GM12878 (cell line): ENCODE results near the gene RIT2. TPM values are rescaled to one million over a fixed set of nuclear protein-coding genes. Genes with fewer than 3 reads are reported as not detected.

Experiments used
- ATAC-seq: fragments of 200-7000 bp; cut with Tn5 transposase; 3 replicates; pipeline ENCODE4 v1.9.1; 2020; ENCODE audit warnings: mild to moderate bottlenecking, moderate library complexity
- BruUV-seq: library from RNA; stranded (reverse); fragments of 400-500 nt; replicated peaks from 2 replicates; lab custom pipeline; 2021; lab: Mats Ljungman, UMichigan
- CTCF ChIA-PET: fragments of 300-600 bp; sonication (Branson Sonifier 250); formaldehyde crosslinking; extraction: SDS; loops from one replicate; lab custom pipeline; 2021; ENCODE audit warnings: inconsistent platforms; lab: Yijun Ruan, JAX
- POLR2A ChIA-PET: fragments of 350-600 bp; formaldehyde crosslinking; extraction: SDS; loops from one replicate; lab custom pipeline; 2021; ENCODE audit warnings: inconsistent platforms; lab: Charles Lee
- RAD21 ChIA-PET: fragments of 300-600 bp; sonication (Branson Sonifier 250); formaldehyde crosslinking; loops from one replicate; lab custom pipeline; 2023; ENCODE audit warnings: antibody characterized with exemption; ENCODE audit not compliant: unreplicated experiment; lab: Charles Lee
- SMC1A ChIA-PET: fragments of 300-600 bp; sonication (Branson Sonifier 250); formaldehyde crosslinking; loops from one replicate; lab custom pipeline; 2023; ENCODE audit not compliant: unreplicated experiment, uncharacterized antibody; lab: Charles Lee
- DNase-seq: peaks from one replicate; pipeline ENCODE4 v3.0.0-alpha.2; 2011; ENCODE audit warnings: low read depth, low spot score
- FAIRE-seq: peaks from 3 replicates; lab custom pipeline; 2011; peaks lifted over from hg19 to GRCh38; lab: Jason Lieb, UNC
- H2AFZ ChIP-seq: 2 replicates; pipeline ENCODE4 v1.6.0; 2011; ENCODE audit warnings: low read depth, low read length, control low read depth; ENCODE audit not compliant: control insufficient read depth
- H3K27ac ChIP-seq: 2 replicates; pipeline ENCODE4 v1.5.1; 2011; ENCODE audit warnings: control low read depth; ENCODE audit not compliant: control insufficient read depth, insufficient read depth
- H3K27me3 ChIP-seq, 2 experiments: replicated peaks in 1 of 2; 2 replicates each; pipeline versions ENCODE4 v1.6.0 to v1.6.1; 2011; ENCODE audit warnings: low read length in 1 of 2; ENCODE audit not compliant: control insufficient read depth in 2 of 2, insufficient read depth in 2 of 2
- H3K36me3 ChIP-seq, 2 experiments: 2 replicates each; pipeline ENCODE4 v1.5.1; 2011; ENCODE audit warnings: low read length in 1 of 2; ENCODE audit not compliant: control insufficient read depth in 2 of 2, insufficient read depth in 2 of 2
- H3K4me1 ChIP-seq: 2 replicates; pipeline ENCODE4 v1.6.1; 2011; ENCODE audit warnings: mild to moderate bottlenecking, low read length, moderate library complexity, mixed read lengths; ENCODE audit not compliant: control insufficient read depth, insufficient read depth
- H3K4me2 ChIP-seq: 2 replicates; pipeline ENCODE4 v1.6.0; 2011; ENCODE audit warnings: control low read depth; ENCODE audit not compliant: control insufficient read depth, insufficient read depth
- H3K4me3 ChIP-seq: fragments of 200-600 bp; sonication (generic); 2 replicates; pipeline ENCODE4 v1.5.1; 2016
- H3K79me2 ChIP-seq: 2 replicates; pipeline ENCODE4 v1.6.0; 2011; ENCODE audit warnings: low read length; ENCODE audit not compliant: control insufficient read depth, insufficient read depth
- H3K9ac ChIP-seq: 2 replicates; pipeline ENCODE4 v1.8.0; 2011; ENCODE audit warnings: low read length, control low read depth, mixed read lengths; ENCODE audit not compliant: control insufficient read depth, insufficient read depth
- H3K9me3 ChIP-seq: replicated peaks from 3 replicates; pipeline ENCODE4 v1.5.1; 2011; ENCODE audit warnings: mild to moderate bottlenecking, low read length; ENCODE audit not compliant: control insufficient read depth, insufficient read depth
- H4K20me1 ChIP-seq: 2 replicates; pipeline ENCODE4 v1.6.0; 2011; ENCODE audit not compliant: control insufficient read depth, insufficient read depth
- BCLAF1 ChIP-seq: fragments of 450-650 bp; IDR thresholded peaks from 2 replicates; pipeline ENCODE4 v1.6.1; 2017; ENCODE audit warnings: antibody characterized with exemption, mild to moderate bottlenecking, moderate library complexity
- BHLHE40 ChIP-seq, 2 experiments: fragments of 450-650 bp in 1 of 2; IDR thresholded peaks; 2 replicates each; pipeline ENCODE4 v1.6.1; 2011 to 2017; ENCODE audit warnings: low read depth in 2 of 2, borderline replicate concordance in 1 of 2, improper control_type of control experiment in 1 of 2, low read length in 1 of 2, mild to moderate bottlenecking in 1 of 2
- E2F4 ChIP-seq: IDR thresholded peaks from 2 replicates; pipeline ENCODE4 v1.6.1; 2012; ENCODE audit warnings: low read depth, low read length, improper control_type of control experiment
- ESRRA ChIP-seq: IDR thresholded peaks from 2 replicates; pipeline ENCODE4 v1.6.1; 2012; ENCODE audit warnings: mild to moderate bottlenecking, low read length, improper control_type of control experiment
- FOS ChIP-seq: IDR thresholded peaks from 3 replicates; pipeline ENCODE4 v1.6.1; 2011; ENCODE audit warnings: borderline replicate concordance; ENCODE audit not compliant: insufficient read length; ENCODE audit errors: extremely low read depth
- HCFC1 ChIP-seq: fragments of 150-350 bp; IDR thresholded peaks from 2 replicates; pipeline ENCODE4 v1.6.1; 2014; ENCODE audit warnings: low read length
- NR2C1 ChIP-seq: fragments of 450-650 bp; IDR thresholded peaks from 2 replicates; pipeline ENCODE4 v1.6.1; 2017; ENCODE audit warnings: antibody characterized with exemption, mild to moderate bottlenecking, moderate library complexity
- NR2C2 ChIP-seq: IDR thresholded peaks from 2 replicates; pipeline ENCODE4 v1.6.1; 2011; ENCODE audit warnings: borderline replicate concordance, low read depth; ENCODE audit not compliant: control insufficient read depth, insufficient read length
- PRDM15 ChIP-seq: fragments of 450-650 bp; formaldehyde crosslinking; IDR thresholded peaks from 2 replicates; pipeline ENCODE4 v1.4.0; 2020; ENCODE audit warnings: mild to moderate bottlenecking, moderate library complexity
- SREBF1 ChIP-seq: IDR thresholded peaks from 2 replicates; pipeline ENCODE4 v1.6.1; 2012; ENCODE audit warnings: mild to moderate bottlenecking, low read length
- STAT3 ChIP-seq: IDR thresholded peaks from 2 replicates; pipeline ENCODE4 v1.6.1; 2011; ENCODE audit warnings: low read depth, low read length, improper control_type of control experiment
- TCF12 ChIP-seq: IDR thresholded peaks from 2 replicates; pipeline ENCODE4 v1.6.1; 2011; ENCODE audit warnings: low read depth, mild to moderate bottlenecking, low read length
- ZBED1 ChIP-seq: IDR thresholded peaks from 2 replicates; pipeline ENCODE4 v1.6.1; 2016; ENCODE audit warnings: borderline replicate concordance
- ZBTB11 ChIP-seq: fragments of 450-650 bp; formaldehyde crosslinking; IDR thresholded peaks from 2 replicates; pipeline ENCODE4 v1.5.0; 2022; ENCODE audit warnings: mild to moderate bottlenecking, missing genetic modification characterization
- ZNF274 ChIP-seq: IDR thresholded peaks from one replicate; pipeline ENCODE4 v1.8.0; 2011; ENCODE audit not compliant: insufficient read length, insufficient read depth
- in situ Hi-C: fragments of 300-500 bp; cut with MboI; formaldehyde crosslinking; loops from 9 replicates; pipeline ENCODE4 v1.14.3; 2018; ENCODE audit warnings: mixed read lengths
- intact Hi-C: fragments of 100-400 bp; cut with micrococcal nuclease; formaldehyde crosslinking; loops from one replicate; pipeline ENCODE4 v1.14.2; 2022; ENCODE audit not compliant: unreplicated experiment
- polyA plus RNA-seq, 11 experiments: library from polyadenylated mRNA; depleted of rRNA in 4 of 11; unstranded in 6 of 11; stranded (reverse) in 5 of 11; fragments of >200 nt; fragmentation: Nextera tagmentation in 4 of 11; fragmentation: Illumina TruSeq in 1 of 11; extraction: Ambion mirVana in 4 of 11; extraction: Trizol in 1 of 11; gene quantifications; 1 replicate in 1 of 11; 2 replicates in 10 of 11; pipeline versions ENCODE4 v1.2.1 to v1.2.3, GENCODE V29; 2011 to 2016; ENCODE audit warnings: inconsistent platforms in 2 of 11, missing spikeins in 2 of 11, low read depth in 1 of 11
- total RNA-seq, 4 experiments: library from RNA; depleted of rRNA in 3 of 4; stranded (reverse); fragments of >200 nt in 3 of 4; fragmentation: Illumina TruSeq in 1 of 4; extraction: Trizol in 1 of 4; gene quantifications; 2 replicates each; pipeline versions ENCODE4 v1.2.1 to v1.2.3, GENCODE V29; 2013 to 2021

Gene RIT2
- total and polyA plus RNA-seq, 10 of the 15 experiments (the other 5 are each of a cell fraction or from before 2014, with no cell fraction given): not detected

GRCh38 chr18:43029414-43029813, 86.1 kb downstream of the RIT2 start:
- H3K4me1 ChIP-seq: no peaks in the 10 kb centered on the region
- ChIA-PET RAD21 (no interaction called here), SMC1A (no interaction called here), POLR2A (no interaction called here), CTCF (no interaction called here)
- H3K4me2 ChIP-seq: no peak overlapping the region
- no peak for ATAC-seq
- FAIRE-seq: no peak
- H3K9me3 ChIP-seq: no peaks in the 10 kb centered on the region
- DNase-seq: no peak
- H2AFZ ChIP-seq: no peak overlapping the region
- no peak overlapping the region for H3K4me3 ChIP-seq
- no peaks in the 10 kb centered on the region for H4K20me1 ChIP-seq
- no peak overlapping the region for H3K27ac ChIP-seq
- intact Hi-C loops: no loop called here
- H3K79me2 ChIP-seq: no peaks in the 10 kb centered on the region
- H3K9ac ChIP-seq: no peak overlapping the region
- no peaks in the 10 kb centered on the region for H3K27me3 ChIP-seq
- BruUV-seq: no TSS peak
- in situ Hi-C loops: no loop called here
- no peaks in the 10 kb centered on the region for H3K36me3 ChIP-seq
- TF ChIP-seq ZNF274: no peak
- no peak for TF ChIP-seq ZBED1
- no peak for TF ChIP-seq SREBF1
- no peak for TF ChIP-seq TCF12
- no peak for TF ChIP-seq E2F4
- no peak for TF ChIP-seq STAT3
- no peak for TF ChIP-seq BHLHE40 (IDR thresholded peaks at IDR 0.05; ENCODE audit: borderline replicate concordance in 1 of 2, low read depth in 2 of 2, low read length in 1 of 2)
- TF ChIP-seq BCLAF1: no peak
- TF ChIP-seq PRDM15 (CRISPR knock-in tag): no peak
- TF ChIP-seq NR2C2: no peak
- no peak for TF ChIP-seq ESRRA
- TF ChIP-seq HCFC1: no peak
- no peak for TF ChIP-seq FOS
- no peak for TF ChIP-seq ZBTB11 (CRISPR knock-in tag)
- no peak for TF ChIP-seq NR2C1
